HepG2 (cell line): Measurements from ENCODE around the gene CNTFR.

Experiments
- ELF4 ChIP-seq: sonication (generic); formaldehyde crosslinking; IDR thresholded peaks from 2 replicates; pipeline ENCODE4 v1.5.0; 2020; ENCODE audit warnings: missing genetic modification reagents, mild to moderate bottlenecking, moderate library complexity, borderline replicate concordance
- ESRRA ChIP-seq: sonication (generic); formaldehyde crosslinking; IDR thresholded peaks from 2 replicates; pipeline ENCODE4 v1.5.1; 2020; ENCODE audit warnings: mild to moderate bottlenecking, low read depth, missing genetic modification reagents
- ETV6 ChIP-seq: sonication (generic); formaldehyde crosslinking; conservative IDR thresholded peaks from 2 replicates; pipeline ENCODE4 v1.4.0; 2020; ENCODE audit warnings: missing genetic modification reagents
- HDAC2 ChIP-seq: sonication (generic); formaldehyde crosslinking; IDR thresholded peaks from 2 replicates; pipeline ENCODE4 v1.4.0; 2020; ENCODE audit warnings: missing genetic modification reagents
- KLF16 ChIP-seq, 2 experiments: sonication (generic) in 1 of 2; formaldehyde crosslinking in 1 of 2; IDR thresholded peaks; 2 replicates each; pipeline versions ENCODE4 v1.6.1 to v1.8.0; 2016 to 2023; ENCODE audit warnings: missing genetic modification reagents in 2 of 2, missing compliant biosample characterization in 1 of 2
- ZNF101 ChIP-seq: sonication (generic); formaldehyde crosslinking; IDR thresholded peaks from 2 replicates; pipeline ENCODE4 v1.4.0; 2020; ENCODE audit warnings: mild to moderate bottlenecking, low read depth, missing genetic modification reagents, borderline replicate concordance
- TF ChIP-seq, protein P1 (sequence below): sonication (generic); formaldehyde crosslinking; IDR thresholded peaks from 2 replicates; pipeline ENCODE4 v1.5.0; 2020; ENCODE audit warnings: missing genetic modification reagents
- TF ChIP-seq, protein P2 (sequence below): sonication (generic); formaldehyde crosslinking; IDR thresholded peaks from 2 replicates; pipeline ENCODE4 v1.4.0; 2020; ENCODE audit warnings: mild to moderate bottlenecking, missing genetic modification reagents
- TF ChIP-seq, protein P3 (sequence below): sonication (generic); formaldehyde crosslinking; IDR thresholded peaks from 2 replicates; pipeline ENCODE4 v1.5.0; 2020; ENCODE audit warnings: mild to moderate bottlenecking, missing genetic modification reagents, moderate library complexity
- TF ChIP-seq, protein P4 (sequence below), 2 experiments: sonication (generic) in 1 of 2; formaldehyde crosslinking in 1 of 2; IDR thresholded peaks; 2 replicates each; pipeline versions ENCODE4 v1.4.0 to v1.6.1; 2016 to 2020; ENCODE audit warnings: borderline replicate concordance in 1 of 2, low read depth in 1 of 2, mild to moderate bottlenecking in 1 of 2, missing genetic modification reagents in 1 of 2

DNA sequence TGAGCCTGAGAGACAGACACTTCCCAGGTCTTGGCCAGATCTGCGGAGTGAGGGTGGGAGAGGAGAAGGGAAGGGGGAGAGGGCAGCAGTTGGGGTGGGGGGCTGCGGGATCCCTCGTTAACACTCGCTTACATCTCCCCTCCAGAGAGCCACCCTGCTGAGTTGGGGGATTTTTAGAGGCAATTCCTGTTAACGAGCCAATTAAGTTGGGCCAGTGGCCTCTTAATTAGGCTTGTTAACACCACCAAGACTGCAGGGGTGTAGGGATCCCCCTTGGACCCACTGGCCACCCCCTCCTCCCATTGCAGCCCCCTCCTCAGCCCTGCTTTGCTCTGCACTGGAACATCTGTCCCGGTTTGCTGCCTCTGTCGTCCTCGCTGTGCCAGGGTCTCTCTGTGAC lies 23.7 kb downstream of the CNTFR start:
- TF ChIP-seq, protein P1, sequence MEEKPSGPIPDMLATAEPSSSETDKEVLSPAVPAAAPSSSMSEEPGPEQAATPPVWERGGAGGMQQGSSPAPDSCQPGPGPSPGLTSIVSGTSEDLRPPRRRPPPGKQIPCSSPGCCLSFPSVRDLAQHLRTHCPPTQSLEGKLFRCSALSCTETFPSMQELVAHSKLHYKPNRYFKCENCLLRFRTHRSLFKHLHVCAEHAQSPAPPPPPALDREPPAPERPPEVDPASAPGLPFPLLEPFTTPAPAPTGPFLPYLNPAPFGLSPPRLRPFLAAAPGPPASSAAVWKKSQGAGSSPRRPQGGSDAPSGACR (CRISPR knock-in tag), result no peak
- TF ChIP-seq, protein P2, sequence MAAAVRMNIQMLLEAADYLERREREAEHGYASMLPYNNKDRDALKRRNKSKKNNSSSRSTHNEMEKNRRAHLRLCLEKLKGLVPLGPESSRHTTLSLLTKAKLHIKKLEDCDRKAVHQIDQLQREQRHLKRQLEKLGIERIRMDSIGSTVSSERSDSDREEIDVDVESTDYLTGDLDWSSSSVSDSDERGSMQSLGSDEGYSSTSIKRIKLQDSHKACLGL (CRISPR knock-in tag), result no peak
- no peak for TF ChIP-seq KLF16 (CRISPR knock-in tag; IDR thresholded peaks at IDR 0.05)
- no peak for TF ChIP-seq ELF4 (CRISPR knock-in tag)
- TF ChIP-seq, protein P3, sequence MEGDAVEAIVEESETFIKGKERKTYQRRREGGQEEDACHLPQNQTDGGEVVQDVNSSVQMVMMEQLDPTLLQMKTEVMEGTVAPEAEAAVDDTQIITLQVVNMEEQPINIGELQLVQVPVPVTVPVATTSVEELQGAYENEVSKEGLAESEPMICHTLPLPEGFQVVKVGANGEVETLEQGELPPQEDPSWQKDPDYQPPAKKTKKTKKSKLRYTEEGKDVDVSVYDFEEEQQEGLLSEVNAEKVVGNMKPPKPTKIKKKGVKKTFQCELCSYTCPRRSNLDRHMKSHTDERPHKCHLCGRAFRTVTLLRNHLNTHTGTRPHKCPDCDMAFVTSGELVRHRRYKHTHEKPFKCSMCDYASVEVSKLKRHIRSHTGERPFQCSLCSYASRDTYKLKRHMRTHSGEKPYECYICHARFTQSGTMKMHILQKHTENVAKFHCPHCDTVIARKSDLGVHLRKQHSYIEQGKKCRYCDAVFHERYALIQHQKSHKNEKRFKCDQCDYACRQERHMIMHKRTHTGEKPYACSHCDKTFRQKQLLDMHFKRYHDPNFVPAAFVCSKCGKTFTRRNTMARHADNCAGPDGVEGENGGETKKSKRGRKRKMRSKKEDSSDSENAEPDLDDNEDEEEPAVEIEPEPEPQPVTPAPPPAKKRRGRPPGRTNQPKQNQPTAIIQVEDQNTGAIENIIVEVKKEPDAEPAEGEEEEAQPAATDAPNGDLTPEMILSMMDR, result no peak
- TF ChIP-seq ETV6 (CRISPR knock-in tag), result no peak
- TF ChIP-seq ZNF101, result no peak
- TF ChIP-seq, protein P4, sequence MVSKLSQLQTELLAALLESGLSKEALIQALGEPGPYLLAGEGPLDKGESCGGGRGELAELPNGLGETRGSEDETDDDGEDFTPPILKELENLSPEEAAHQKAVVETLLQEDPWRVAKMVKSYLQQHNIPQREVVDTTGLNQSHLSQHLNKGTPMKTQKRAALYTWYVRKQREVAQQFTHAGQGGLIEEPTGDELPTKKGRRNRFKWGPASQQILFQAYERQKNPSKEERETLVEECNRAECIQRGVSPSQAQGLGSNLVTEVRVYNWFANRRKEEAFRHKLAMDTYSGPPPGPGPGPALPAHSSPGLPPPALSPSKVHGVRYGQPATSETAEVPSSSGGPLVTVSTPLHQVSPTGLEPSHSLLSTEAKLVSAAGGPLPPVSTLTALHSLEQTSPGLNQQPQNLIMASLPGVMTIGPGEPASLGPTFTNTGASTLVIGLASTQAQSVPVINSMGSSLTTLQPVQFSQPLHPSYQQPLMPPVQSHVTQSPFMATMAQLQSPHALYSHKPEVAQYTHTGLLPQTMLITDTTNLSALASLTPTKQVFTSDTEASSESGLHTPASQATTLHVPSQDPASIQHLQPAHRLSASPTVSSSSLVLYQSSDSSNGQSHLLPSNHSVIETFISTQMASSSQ (IDR thresholded peaks at IDR 0.05; ENCODE audit: low read depth), result no peak
- TF ChIP-seq, protein P4 (CRISPR knock-in tag; IDR thresholded peaks at IDR 0.05; ENCODE audit: borderline replicate concordance), result no peak
- TF ChIP-seq HDAC2 (CRISPR knock-in tag), result no peak
- TF ChIP-seq ESRRA (CRISPR knock-in tag), result no peak
